COLO668 (cell line): ENCODE measurements around the gene INO80.

Source experiments
- DNase-seq: peaks from one replicate; lab custom pipeline; 2025; ENCODE audit not compliant: unreplicated experiment; lab: John Stamatoyannopoulos, UW

INO80 gene

GRCh38 chr15:41001524-41002214 is 114.4 kb downstream of the INO80 start:
- no peak for DNase-seq

- no peak for DNase-seq
These were observed 116.9 kb downstream of the INO80 start for GRCh38 chr15:40999190-40999589.

GRCh38 chr15:40995656-40996055 is 120.4 kb downstream of the INO80 start:
- DNase-seq: no peak

GRCh38 chr15:40992825-40993224 is 123.3 kb downstream of the INO80 start:
- DNase-seq: no peak

GRCh38 chr15:40992241-40992741 is 123.8 kb downstream of the INO80 start:
- no peak for DNase-seq

GRCh38 chr15:40991355-40991754 is 124.7 kb downstream of the INO80 start:
- DNase-seq: no peak

GRCh38 chr15:40990789-40991188 is 125.3 kb downstream of the INO80 start:
- no peak for DNase-seq

GRCh38 chr15:40990080-40990479 is 126.0 kb downstream of the INO80 start:
- no peak for DNase-seq

- no peak for DNase-seq
These were observed 127.9 kb downstream of the INO80 start for GRCh38 chr15:40988156-40988555.

- DNase-seq: no peak
These were observed 129.3 kb downstream of the INO80 start for GRCh38 chr15:40986820-40987219.

GRCh38 chr15:40985541-40986330 is 130.3 kb downstream of the INO80 start:
- DNase-seq: no peak

GRCh38 chr15:40984964-40985363 is 131.1 kb downstream of the INO80 start:
- DNase-seq: no peak

- DNase-seq: no peak
These were observed 131.7 kb downstream of the INO80 start for GRCh38 chr15:40984406-40984805.

GRCh38 chr15:40982855-40983254 is 133.2 kb downstream of the INO80 start:
- no peak for DNase-seq

GRCh38 chr15:40981186-40981585 is 134.9 kb downstream of the INO80 start:
- no peak for DNase-seq

GRCh38 chr15:40978562-40978961 is 137.5 kb downstream of the INO80 start:
- no peak for DNase-seq

- DNase-seq: no peak
These were observed 137.9 kb downstream of the INO80 start for GRCh38 chr15:40978141-40978540.

GRCh38 chr15:40976819-40977218 is 139.3 kb downstream of the INO80 start:
- no peak for DNase-seq

- no peak for DNase-seq
These were observed 141.2 kb downstream of the INO80 start for GRCh38 chr15:40974879-40975278.

GRCh38 chr15:40969363-40969762 is 146.7 kb downstream of the INO80 start:
- no peak for DNase-seq

GRCh38 chr15:40968290-40969085 is 147.6 kb downstream of the INO80 start:
- DNase-seq: no peak

- DNase-seq: no peak
These were observed 151.4 kb downstream of the INO80 start for GRCh38 chr15:40964634-40965033.
